GM19025 (cell line): ENCODE results near the gene GSTA2.
"Not testable (repeated sequence)": the region's sequence is repeated elsewhere in the genome, so short reads cannot be mapped to it uniquely, and the experiment has no call there.

Source experiments
- ATAC-seq: cut with Tn5 transposase; IDR thresholded peaks from one replicate; pipeline ENCODE4 v1.9.1; 2021; ENCODE audit warnings: mild to moderate bottlenecking, low read depth, moderate library complexity; ENCODE audit not compliant: unreplicated experiment

GSTA2 gene

DNA sequence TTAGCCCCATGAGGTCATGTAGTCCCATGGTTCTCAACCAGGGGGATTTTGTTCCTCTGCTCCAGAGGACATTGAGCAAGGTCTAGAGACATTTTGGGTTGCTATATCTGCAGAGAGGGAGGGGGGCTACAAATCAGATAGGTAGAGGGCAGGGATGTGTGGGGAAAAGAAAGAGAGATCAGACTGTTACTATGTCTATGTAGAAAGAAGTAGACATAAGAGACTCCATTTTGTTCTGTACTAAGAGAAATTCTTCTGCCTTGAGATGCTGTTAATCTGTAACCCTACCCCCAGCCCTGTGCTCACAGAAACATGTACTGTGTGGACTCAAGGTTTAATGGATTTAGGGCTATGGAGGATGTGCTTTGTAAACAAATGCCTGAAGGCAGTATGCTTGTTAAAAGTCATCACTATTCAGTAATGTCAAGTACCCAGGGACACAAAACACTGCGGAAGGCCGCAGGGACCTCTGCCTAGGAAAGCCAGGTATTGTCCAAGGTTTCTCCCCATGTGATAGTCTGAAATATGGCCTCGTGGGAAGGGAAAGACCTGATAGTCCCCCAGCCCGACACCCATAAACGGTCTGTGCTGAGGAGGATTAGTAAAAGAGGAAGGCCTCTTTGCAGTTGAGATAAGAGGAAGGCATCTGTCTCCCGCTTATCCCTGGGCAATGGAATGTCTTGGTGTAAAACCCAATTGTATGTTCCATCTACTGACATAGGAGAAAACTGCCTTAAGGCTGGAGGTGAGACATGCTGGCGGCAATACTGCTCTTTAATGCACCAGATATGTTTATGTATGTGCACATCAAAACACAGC is 1.4 kb downstream of the GSTA2 start:
- not testable (repeated sequence) for ATAC-seq

DNA sequence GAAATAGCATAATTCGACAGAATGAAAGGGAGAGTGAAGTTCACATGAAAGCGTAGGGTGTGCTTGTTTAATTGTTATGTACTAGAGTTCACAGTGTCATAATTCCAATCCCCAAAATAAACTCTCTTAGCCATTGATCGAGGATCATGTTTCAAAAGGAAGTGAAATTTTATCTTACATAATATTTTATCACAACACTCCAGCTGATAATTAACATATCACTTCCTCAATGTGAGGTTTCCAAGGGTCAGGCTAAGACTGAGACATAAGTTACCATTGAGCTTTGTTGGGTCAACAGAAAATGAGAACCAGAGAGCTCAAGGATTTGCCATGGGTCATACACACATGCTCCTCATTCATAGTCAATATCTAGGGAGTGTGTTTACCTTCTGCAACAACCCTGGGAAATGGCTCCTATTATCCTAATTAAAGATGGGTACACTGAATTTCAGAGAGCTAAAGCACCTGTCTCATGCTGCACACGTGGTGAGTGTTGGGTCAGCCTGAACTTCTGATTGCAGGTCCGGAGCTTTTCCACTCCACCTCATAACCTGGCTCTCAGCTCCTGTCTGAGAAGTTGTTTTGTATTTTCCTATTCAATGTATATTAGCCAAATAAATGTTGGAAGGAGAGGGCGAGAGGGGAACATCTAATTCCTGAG is 3.0 kb downstream of the GSTA2 start:
- ATAC-seq, result no peak

DNA sequence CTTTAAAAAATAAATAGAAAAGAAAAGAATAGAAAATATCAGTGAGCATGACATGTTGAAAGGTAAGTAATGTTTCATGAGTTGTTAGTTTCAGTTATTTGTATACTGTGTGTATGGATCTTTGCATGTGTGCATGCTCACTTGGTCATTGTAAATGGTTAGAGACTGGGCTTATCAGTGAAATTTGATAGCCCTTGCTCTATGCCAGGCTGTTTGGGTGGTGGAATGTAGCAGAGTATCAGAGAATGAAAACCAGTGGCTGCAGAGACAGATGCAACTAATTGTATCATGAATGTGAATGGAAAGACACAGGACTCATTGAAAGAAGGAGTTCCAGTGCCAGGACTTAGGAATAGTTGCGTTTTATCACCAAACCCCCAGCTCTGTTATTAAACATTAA is 4.2 kb downstream of the GSTA2 start:
- no peak for ATAC-seq

DNA sequence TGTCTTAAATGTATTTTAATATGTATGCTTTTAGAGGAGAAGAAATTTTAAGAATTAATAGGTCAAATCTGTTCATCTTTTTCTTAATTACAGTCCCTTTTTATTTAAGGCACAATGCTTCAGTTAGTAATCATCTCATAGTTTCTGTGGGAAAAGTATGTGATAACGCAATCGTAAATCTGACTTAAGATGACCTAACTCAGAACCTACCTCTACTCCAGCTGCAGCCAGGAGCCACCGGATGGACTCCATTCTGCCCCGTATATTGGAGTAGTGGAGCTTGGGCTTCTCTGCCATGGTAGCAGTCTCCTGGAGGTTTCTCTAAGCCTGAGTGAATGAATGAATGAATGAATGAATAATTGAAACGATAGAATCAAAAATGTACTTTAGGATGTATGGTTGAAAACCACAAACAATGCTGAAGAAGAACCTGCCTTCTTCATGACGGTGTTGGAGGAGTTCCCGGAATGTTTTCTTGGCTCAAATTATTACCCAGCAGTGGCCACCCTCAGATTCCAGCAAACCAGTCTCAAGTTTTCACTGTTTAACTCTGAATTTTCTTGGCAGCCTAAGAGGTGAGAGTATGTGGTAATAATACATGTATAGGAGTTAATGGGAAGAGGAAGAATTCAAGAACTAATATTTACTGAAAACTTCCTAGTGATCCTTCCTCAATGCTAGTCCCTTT is 5.5 kb downstream of the GSTA2 start:
- not testable (repeated sequence) for ATAC-seq

DNA sequence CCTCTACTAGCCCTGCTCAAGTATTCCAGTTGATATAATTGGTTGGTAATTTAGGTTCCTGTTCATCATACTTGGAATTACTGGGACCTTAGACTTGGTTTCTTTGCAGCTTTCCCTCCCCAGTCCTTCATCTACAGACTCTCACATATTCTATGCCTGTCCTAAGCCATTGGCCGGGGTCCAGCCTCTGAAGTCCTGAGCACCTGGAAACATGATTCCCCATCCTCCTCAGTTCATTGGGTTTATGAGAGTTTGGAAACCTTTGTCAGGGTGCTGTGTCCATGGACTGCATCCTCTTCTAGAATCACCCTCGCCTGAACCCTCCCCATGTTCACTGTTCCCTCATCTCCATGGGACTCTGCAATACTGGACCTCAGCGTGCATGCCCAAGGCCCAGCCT is 8.8 kb downstream of the GSTA2 start:
- ATAC-seq, result no peak

DNA sequence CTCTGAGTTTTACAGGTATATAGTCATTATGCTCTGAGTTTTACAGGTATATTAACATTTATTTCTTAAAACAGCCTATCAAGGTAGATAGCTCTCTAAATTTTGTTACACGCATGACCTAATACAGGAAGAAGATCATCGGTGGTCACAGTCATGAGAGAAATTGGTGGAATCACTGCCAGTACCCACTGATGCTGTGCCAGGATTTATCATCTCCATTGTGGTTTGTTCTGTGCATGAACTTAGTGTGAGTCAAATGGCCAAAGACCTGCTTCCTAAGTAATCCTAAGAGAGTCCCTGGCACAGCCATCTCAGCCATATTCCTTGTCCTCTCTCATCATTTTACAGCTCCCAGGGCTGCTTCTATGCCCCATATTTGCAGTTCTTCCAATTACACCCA is 10.1 kb downstream of the GSTA2 start:
- not testable (repeated sequence) for ATAC-seq

DNA sequence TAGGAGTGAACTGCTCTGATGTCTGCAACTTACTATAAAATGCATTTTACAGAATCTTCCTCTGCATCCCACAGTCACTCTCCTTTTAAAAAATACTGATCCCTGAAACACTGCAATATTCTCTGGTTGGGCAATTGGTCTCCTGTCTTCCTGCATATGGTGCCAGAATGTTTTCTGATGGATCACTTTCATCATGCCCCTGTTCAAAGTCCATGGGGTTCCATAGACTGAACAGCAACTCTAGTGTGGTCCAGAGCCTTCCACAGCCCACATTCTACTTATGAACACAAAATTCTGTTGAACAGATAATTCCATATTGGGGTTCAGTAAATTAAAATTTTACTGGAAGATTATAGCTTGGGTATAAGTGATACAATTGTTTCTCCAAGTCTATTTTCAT is 11.0 kb downstream of the GSTA2 start:
- no peak for ATAC-seq

DNA sequence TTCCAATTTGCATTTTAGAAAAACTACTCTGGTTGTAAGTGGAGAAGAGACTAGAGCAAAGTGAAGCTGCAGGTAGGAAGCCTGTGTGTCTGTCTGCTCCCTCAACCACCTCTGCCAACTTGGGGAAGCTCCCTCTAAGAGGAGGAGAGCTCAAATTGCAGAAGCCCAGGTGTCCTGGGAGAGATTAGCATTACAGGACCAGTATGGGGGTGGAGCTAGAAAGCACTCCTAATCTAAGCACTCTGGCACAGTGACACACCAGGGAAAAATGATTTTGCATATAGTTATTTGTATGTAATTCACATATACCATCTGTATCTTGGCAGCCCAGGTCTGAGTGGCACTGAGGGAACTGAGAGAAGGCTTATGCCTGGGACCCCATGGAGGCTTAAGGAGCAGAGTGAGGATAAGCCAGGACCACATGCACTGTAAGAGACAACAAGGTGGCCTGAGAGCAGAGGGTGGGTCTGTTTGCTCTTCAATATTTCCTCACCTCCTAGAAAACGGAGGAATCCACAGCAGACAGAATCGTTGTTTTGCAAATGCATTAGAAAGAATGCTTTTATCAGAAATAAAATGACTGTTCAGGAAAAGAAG is 13.6 kb downstream of the GSTA2 start:
- no peak for ATAC-seq

DNA sequence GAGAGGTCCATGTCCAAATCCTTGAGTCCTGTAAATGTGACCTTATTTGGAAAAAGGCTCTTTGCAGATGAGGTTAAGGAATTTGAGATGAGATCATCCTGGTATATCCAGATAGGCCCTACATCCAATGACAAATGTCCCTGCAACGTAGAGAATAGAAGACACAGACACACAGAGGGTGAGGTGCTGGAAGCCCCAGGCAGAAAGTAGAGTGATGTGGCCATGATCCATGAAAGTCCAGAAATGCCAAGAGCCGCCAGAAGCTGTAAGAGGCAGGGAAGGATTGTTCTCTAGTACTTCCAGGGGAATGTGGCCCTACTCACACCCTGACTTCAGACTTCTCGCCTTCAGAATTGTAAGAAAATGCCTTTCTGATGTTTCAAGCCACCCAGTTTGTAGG is 16.0 kb downstream of the GSTA2 start:
- not testable (repeated sequence) for ATAC-seq

DNA sequence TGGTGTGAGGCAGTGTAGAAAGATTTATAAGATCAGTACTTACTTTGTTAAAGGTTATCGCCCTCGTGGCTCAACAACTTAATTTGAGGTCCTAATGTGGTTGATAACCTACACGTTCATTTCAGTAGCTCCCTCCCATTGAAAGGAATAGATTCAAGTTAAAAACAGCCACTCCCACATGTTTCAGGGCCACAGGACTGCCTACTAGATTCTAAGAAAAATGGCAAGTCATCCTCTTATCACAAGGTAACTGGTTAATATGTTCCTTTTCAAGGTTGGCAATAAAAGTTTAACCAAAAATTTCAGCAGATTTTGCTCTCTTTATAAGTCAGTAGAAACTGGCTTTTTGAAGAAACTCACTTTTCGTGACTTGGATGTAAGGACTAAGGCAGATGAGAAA is 17.1 kb downstream of the GSTA2 start:
- no peak for ATAC-seq

DNA sequence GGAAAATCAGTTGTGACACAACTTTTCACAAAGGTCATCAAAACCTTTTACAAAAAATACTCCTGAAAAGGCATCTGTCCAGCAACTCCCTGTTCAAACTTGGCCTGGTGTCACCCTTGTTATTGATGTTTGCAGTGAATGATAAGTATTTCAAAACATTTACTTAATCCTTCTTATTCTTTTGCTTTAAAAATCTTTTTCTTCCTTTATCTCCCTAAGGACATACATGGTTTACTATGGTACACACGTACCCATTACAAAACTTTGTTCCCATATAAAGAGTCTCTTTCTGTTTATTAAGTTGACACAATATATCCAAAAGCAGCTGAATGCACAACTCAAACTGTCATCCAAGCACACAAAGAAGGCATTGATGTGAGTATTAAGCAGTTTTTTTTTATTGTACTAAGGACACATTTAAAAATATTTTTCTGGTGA is 17.5 kb downstream of the GSTA2 start:
- ATAC-seq, result no peak

DNA sequence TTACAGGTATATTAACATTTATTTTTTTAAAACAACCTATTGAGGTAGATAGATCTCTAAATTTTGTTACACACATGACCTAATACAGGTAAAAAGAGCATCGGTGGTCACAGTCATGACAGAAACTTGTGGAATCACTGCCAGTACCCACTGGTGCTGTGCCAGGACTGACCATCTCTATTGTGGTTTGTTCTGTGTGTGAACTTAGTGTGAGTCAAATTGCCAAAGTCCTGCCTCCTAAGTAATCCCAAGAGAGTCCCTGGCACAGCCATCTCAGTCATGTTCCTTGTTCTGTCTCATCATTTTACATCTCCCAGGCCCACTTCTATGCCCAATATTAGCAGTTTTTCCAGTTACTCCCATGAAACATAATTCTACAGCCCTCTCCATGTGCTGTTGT is 21.4 kb downstream of the GSTA2 start:
- ATAC-seq, result no peak

DNA sequence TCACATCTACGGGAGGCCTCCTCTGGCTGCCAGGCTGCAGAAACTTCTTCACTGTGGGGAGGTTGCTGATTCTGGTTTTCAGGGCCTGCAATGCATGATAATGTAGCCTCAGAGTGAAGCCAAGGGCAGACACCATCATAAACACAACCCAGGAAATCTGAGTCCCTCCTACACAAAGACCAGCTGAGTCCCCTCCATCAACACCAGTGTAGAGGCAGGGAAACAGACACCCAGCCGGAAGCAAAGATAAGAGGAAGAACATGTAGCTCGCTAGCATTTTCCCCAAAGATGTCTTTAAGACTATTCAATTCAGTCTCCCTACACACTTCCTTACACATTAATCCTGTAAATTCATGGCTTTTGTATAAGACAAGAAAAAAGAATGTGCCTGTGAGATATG is 23.6 kb downstream of the GSTA2 start:
- ATAC-seq, result no peak

DNA sequence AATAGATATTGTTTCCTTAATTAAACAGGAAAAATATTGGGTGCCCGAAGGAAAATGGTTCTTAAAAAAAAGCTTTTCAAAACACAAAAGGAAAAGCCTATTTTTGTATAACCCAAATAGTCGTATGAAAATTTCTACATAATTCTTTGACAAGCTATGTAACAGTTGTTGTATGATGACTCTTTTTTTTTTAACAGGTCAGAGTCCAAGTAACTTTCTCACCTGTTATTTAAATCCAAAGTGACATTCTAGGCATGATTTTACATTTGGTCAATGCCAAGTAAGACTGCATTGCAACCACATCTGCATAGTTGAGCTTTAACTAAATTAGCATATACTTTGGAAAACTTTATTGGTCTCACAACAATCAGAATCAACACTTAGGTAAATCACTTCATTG is 24.1 kb downstream of the GSTA2 start:
- no peak for ATAC-seq

DNA sequence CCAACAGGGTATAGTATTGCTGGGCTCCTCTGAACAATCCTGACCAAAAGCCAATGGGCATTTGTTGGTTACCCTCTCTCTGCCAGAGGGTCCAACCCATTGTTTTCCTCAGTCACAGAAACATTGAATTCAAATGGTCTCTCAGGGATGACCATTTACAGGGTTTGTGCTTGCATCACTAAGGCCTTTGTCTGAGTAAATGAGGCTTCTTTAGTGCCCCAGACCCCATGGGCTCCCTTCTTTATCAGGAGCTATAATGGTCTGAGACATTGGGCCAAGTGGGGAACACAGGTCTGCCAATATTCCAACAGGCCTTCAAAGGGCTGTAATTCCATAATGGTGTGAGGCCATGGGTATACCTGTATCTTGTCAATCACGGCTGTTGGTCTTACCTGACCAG is 27.1 kb downstream of the GSTA2 start:
- ATAC-seq, result no peak

DNA sequence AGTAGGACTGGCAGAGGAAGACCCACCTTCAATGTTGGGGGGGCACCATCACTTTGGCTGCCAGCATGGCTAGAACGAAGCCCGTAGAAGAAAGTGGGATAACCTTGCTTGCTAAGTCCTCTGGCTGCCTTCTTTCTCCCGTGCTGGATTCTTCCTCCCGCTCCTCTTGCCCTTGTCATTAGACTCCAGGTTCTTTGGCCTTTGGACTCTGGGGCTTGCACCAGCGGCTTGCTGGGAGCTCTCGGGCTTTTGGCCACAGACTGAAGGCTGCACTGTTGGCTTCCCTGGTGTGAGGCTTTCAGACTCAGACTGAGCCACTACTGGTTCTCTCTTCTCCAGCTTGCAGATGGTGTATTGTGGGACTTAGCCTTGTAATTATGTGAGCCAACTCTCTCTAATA is 28.2 kb downstream of the GSTA2 start:
- ATAC-seq, result no peak

DNA sequence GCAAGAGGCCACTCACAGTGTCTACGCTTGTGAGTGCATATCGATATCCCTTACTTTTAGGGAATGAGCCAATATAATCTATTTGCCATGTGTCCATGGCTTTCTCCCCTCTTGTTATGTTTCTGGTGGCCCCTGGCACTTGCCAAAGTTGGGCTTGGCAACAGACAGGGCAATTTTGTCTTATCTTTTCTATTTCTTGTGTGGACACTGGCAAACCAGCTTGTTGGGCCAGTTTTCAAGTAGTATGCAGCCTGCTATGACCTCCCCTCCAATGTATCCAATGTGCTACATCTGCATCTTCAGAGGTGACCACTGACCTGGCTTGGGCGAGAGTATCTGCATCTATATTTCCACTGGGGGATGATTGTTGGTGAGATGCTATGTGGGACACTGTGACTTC is 29.2 kb downstream of the GSTA2 start:
- ATAC-seq, result no peak

DNA sequence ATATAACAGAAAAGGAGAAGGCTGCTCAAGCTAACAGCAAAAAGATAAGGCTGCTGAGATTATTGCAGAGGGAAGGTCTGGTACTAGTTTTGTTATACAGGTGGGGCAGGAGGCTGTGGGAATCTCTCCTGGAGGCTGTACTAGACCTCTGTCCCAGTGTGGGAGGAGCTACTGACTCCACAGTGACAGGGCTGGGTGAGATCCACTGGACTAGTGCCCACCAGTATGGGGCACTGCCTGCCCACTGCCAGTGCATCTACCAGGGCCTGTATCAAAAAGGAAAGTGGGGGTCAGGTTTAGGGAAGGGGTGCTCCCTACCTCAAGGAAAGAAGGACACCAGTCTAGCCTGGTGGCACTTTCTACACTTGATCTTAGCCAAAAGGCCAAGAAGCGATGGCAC is 30.1 kb downstream of the GSTA2 start:
- no peak for ATAC-seq

DNA sequence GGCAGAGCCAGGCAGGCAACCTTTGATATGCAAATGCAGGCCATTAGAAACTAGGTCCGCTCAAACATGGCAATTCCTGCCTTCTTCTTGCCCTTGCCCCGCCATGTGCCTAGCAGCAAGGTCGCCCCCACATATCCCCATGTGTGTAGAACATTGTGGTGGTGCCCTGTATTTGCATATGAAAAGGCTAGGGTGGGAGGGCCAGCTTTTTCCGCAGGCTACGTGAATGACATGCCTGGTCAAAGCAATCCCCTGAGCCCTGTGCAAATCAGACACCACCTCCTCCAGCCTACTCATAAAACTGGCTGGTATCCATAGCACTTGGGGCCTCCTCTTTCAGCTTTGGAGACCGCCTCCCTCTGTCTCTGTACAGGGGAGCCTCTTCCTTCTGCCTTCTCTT is 31.6 kb downstream of the GSTA2 start:
- no peak for ATAC-seq

DNA sequence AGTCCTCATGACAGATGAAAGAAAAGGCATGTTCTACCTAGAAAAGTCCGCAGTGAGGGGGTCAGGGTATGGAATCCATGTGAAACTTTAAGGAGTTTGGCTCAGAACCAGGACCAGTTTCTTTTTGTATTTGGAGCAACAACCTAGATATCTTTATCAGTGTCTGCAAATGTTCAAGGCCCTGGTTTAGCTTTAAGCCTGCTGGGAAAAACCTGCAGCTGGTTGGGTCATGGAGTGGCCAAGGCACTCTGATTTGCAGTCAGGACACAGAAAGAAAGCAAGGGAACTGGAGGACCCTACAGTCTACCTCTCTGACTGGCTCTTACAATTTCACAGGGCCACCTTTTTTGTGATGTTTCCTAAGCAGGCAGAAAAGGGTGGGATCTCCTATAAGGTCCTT is 33.7 kb downstream of the GSTA2 start:
- ATAC-seq, result no peak

DNA sequence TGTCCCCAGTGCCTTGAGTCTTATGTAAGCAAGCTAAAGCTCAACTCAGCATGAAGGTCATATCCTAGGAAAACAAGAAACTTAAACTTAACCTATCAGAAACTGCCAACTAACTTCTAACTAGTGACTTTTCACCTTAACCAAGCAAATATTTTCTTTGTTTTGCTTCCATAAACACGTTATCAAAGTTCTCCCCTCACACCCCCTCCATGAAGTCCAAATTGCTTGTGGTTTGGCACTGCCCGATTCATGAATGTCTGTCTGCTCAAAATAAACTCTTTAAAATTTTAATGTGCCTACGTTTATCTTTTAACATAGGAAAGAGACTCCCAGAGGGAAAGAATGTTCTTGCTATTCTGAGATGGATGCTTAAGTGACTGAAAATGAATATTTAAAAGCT is 34.9 kb downstream of the GSTA2 start:
- no peak for ATAC-seq
